Measurements from ENCODE around the gene BCL6. TPM values are rescaled to one million over a fixed set of nuclear protein-coding genes. Genes with fewer than 3 reads are reported as not detected.
A peak's percentile ranks its signal among the peaks of the same experiment; 100 is the strongest.

Gene BCL6
- total RNA-seq, 1 donor from 2014 or later: 123 TPM

GRCh38 chr3:187729598-187729997 lies 15.7 kb downstream of the BCL6 start:
- no peaks in the 10 kb centered on the region for H3K4me1 ChIP-seq
- no peaks in the 10 kb centered on the region for H3K9me3 ChIP-seq
- H3K4me3 ChIP-seq: no peak overlapping the region
- H3K27ac ChIP-seq: no peak overlapping the region
- H3K36me3 ChIP-seq: peaks cover 100% of the 10 kb centered on the region
- no peaks in the 10 kb centered on the region for H3K27me3 ChIP-seq (ENCODE audit: low read depth)
- TF ChIP-seq CTCF (IDR thresholded peaks at IDR 0.05): no peak
- DNase-seq (no peak), ATAC-seq (no peak)
- intact Hi-C loops (cut with DNase I): no loop called here

GRCh38 chr3:187728940-187729583 lies 16.2 kb downstream of the BCL6 start:
- Histone ChIP-seq H3K27ac (no peak overlapping the region), H3K4me3 (no peak overlapping the region), H3K9me3 (no peaks in the 10 kb centered on the region), H3K36me3 (peaks cover 100% of the 10 kb centered on the region), H3K4me1 (no peaks in the 10 kb centered on the region), H3K27me3 (ENCODE audit: low read depth) (no peaks in the 10 kb centered on the region)
- intact Hi-C loops (cut with DNase I): no loop called here
- TF ChIP-seq CTCF (IDR thresholded peaks at IDR 0.05): no peak
- no peak for ATAC-seq
- no peak for DNase-seq

GRCh38 chr3:187728248-187728647 lies 17.0 kb downstream of the BCL6 start:
- Histone ChIP-seq H3K4me1 (no peaks in the 10 kb centered on the region), H3K4me3 (no peak overlapping the region), H3K27ac (no peak overlapping the region), H3K36me3 (peaks cover 100% of the 10 kb centered on the region), H3K27me3 (ENCODE audit: low read depth) (no peaks in the 10 kb centered on the region), H3K9me3 (no peaks in the 10 kb centered on the region)
- DNase-seq (no peak), ATAC-seq (no peak)
- TF ChIP-seq CTCF (IDR thresholded peaks at IDR 0.05): no peak
- intact Hi-C loops (cut with DNase I): no loop called here

- no peak for TF ChIP-seq CTCF (IDR thresholded peaks at IDR 0.05)
- H3K4me1 ChIP-seq: no peaks in the 10 kb centered on the region
- ATAC-seq (no peak), DNase-seq (peak; percentile 45)
- H3K4me3 ChIP-seq: no peak overlapping the region
- peaks cover 100% of the 10 kb centered on the region for H3K36me3 ChIP-seq
- intact Hi-C loops (cut with DNase I): no loop called here
- no peaks in the 10 kb centered on the region for H3K27me3 ChIP-seq (ENCODE audit: low read depth)
- H3K9me3 ChIP-seq: no peaks in the 10 kb centered on the region
- H3K27ac ChIP-seq: no peak overlapping the region
Observed at GRCh38 chr3:187726564-187726963, 18.7 kb downstream of the BCL6 start.

- H3K9me3 ChIP-seq: no peaks in the 10 kb centered on the region
- TF ChIP-seq CTCF (IDR thresholded peaks at IDR 0.05): no peak
- no peaks in the 10 kb centered on the region for H3K4me1 ChIP-seq
- H3K27me3 ChIP-seq (ENCODE audit: low read depth): no peaks in the 10 kb centered on the region
- peaks cover 100% of the 10 kb centered on the region for H3K36me3 ChIP-seq
- no peak overlapping the region for H3K27ac ChIP-seq
- intact Hi-C loops (cut with DNase I): no loop called here
- peak in 1 of 2 donors; percentile 25 for ATAC-seq
- no peak for DNase-seq
- H3K4me3 ChIP-seq: no peak overlapping the region
Observed at GRCh38 chr3:187725653-187726370, 19.5 kb downstream of the BCL6 start.
